Measurements from ENCODE around the gene URI1. TPM values are rescaled to one million over a fixed set of nuclear protein-coding genes. Genes with fewer than 3 reads are reported as not detected.
"Not testable (repeated sequence)": the region's sequence is repeated elsewhere in the genome, so short reads cannot be mapped to it uniquely, and the experiment has no call there.

The URI1 gene
- total RNA-seq, 1 experiment from 2014 or later = 31.0 TPM

GRCh38 chr19:29963576-29963975 is 21.5 kb downstream of the URI1 start:
- Histone ChIP-seq H3K4me2 (ENCODE audit: low read length) (no peak overlapping the region), H3K27me3 (ENCODE audit: low read length) (no peaks in the 10 kb centered on the region), H3K4me1 (ENCODE audit: insufficient read depth, low read length) (peaks cover 23% of the 10 kb centered on the region), H3K9me2 (replicated peaks; ENCODE audit: low read length) (no peaks in the 10 kb centered on the region), H3K79me2 (ENCODE audit: low read length) (peaks cover 92% of the 10 kb centered on the region), H3K9me3 (ENCODE audit: low read length) (no peaks in the 10 kb centered on the region), H2AFZ (ENCODE audit: low read length) (no peak overlapping the region), H3F3A (ENCODE audit: low read length, unreplicated experiment) (no peaks in the 10 kb centered on the region), H3K4me3 (ENCODE audit: low read length) (no peak overlapping the region), H3K27ac (ENCODE audit: low read length) (no peak overlapping the region), H3K9ac (ENCODE audit: low read length) (no peak overlapping the region), H4K20me1 (ENCODE audit: low read length) (peaks cover 20% of the 10 kb centered on the region), H3K36me3 (ENCODE audit: low read depth, low read length) (no peaks in the 10 kb centered on the region)
- DNase-seq (no peak), ATAC-seq (no peak)
- ChIA-PET CTCF (no interaction called here), POLR2A (ENCODE audit: unreplicated experiment) (no interaction called here)
- no TSS peak for BruUV-seq (replicated peaks)
- intact Hi-C loops (cut with micrococcal nuclease) = no loop called here
- TF ChIP-seq EZH2phosphoT487 (IDR thresholded peaks at IDR 0.05; ENCODE audit: borderline replicate concordance, low read length) (no peak), EZH2 (IDR thresholded peaks at IDR 0.05; ENCODE audit: low read length, unreplicated experiment) (no peak), CTCF (conservative IDR thresholded peaks at IDR 0.05; ENCODE audit: low read depth, low read length) (no peak)

GRCh38 chr19:29964171-29964570 is 22.1 kb downstream of the URI1 start:
- H3K9ac ChIP-seq (ENCODE audit: low read length) = no peak overlapping the region
- no peaks in the 10 kb centered on the region for H3K27me3 ChIP-seq (ENCODE audit: low read length)
- peaks cover 20% of the 10 kb centered on the region for H4K20me1 ChIP-seq (ENCODE audit: low read length)
- no peak overlapping the region for H3K4me2 ChIP-seq (ENCODE audit: low read length)
- POLR2A ChIA-PET (ENCODE audit: unreplicated experiment) = no interaction called here
- H3K9me3 ChIP-seq (ENCODE audit: low read length) = no peaks in the 10 kb centered on the region
- no peaks in the 10 kb centered on the region for H3K36me3 ChIP-seq (ENCODE audit: low read depth, low read length)
- peaks cover 92% of the 10 kb centered on the region for H3K79me2 ChIP-seq (ENCODE audit: low read length)
- H3K9me2 ChIP-seq (replicated peaks; ENCODE audit: low read length) = no peaks in the 10 kb centered on the region
- no peak overlapping the region for H3K4me3 ChIP-seq (ENCODE audit: low read length)
- TF ChIP-seq EZH2phosphoT487 (IDR thresholded peaks at IDR 0.05; ENCODE audit: borderline replicate concordance, low read length) (no peak), CTCF (conservative IDR thresholded peaks at IDR 0.05; ENCODE audit: low read depth, low read length) (no peak), EZH2 (IDR thresholded peaks at IDR 0.05; ENCODE audit: low read length, unreplicated experiment) (no peak)
- peaks cover 23% of the 10 kb centered on the region for H3K4me1 ChIP-seq (ENCODE audit: insufficient read depth, low read length)
- no peaks in the 10 kb centered on the region for H3F3A ChIP-seq (ENCODE audit: low read length, unreplicated experiment)
- no peak overlapping the region for H3K27ac ChIP-seq (ENCODE audit: low read length)
- no peak for DNase-seq
- BruUV-seq (replicated peaks) = no TSS peak
- ATAC-seq = no peak
- no peak overlapping the region for H2AFZ ChIP-seq (ENCODE audit: low read length)
- intact Hi-C loops (cut with micrococcal nuclease) = no loop called here
- CTCF ChIA-PET = no interaction called here

GRCh38 chr19:29965492-29965891 is 23.5 kb downstream of the URI1 start:
- no peaks in the 10 kb centered on the region for H3K27me3 ChIP-seq (ENCODE audit: low read length)
- no peaks in the 10 kb centered on the region for H3K9me2 ChIP-seq (replicated peaks; ENCODE audit: low read length)
- peaks cover 16% of the 10 kb centered on the region; the same call in 1 of the 2 replicates for H4K20me1 ChIP-seq (ENCODE audit: low read length)
- intact Hi-C loops (cut with micrococcal nuclease) = loop anchor here (1.0 kb wide), 1 partner anchor 65 kb away; no protein-coding TSS in a partner anchor
- DNase-seq = peak; percentile 66
- CTCF ChIA-PET = no interaction called here
- no peak overlapping the region for H3K9ac ChIP-seq (ENCODE audit: low read length)
- ATAC-seq = peak; percentile 88
- H3K27ac ChIP-seq (ENCODE audit: low read length) = peak overlapping the region; percentile 38
- no TSS peak for BruUV-seq (replicated peaks)
- no peaks in the 10 kb centered on the region for H3K9me3 ChIP-seq (ENCODE audit: low read length)
- H3K4me3 ChIP-seq (ENCODE audit: low read length) = peak overlapping the region; percentile 42; the same call in 1 of the 2 replicates
- H3K4me2 ChIP-seq (ENCODE audit: low read length) = peak overlapping the region; percentile 73
- H3K36me3 ChIP-seq (ENCODE audit: low read depth, low read length) = no peaks in the 10 kb centered on the region
- H2AFZ ChIP-seq (ENCODE audit: low read length) = no peak overlapping the region
- no peak for TF ChIP-seq EZH2phosphoT487 (IDR thresholded peaks at IDR 0.05; ENCODE audit: borderline replicate concordance, low read length)
- no peak for TF ChIP-seq CTCF (conservative IDR thresholded peaks at IDR 0.05; ENCODE audit: low read depth, low read length)
- no peaks in the 10 kb centered on the region for H3F3A ChIP-seq (ENCODE audit: low read length, unreplicated experiment)
- peaks cover 92% of the 10 kb centered on the region for H3K79me2 ChIP-seq (ENCODE audit: low read length)
- POLR2A ChIA-PET (ENCODE audit: unreplicated experiment) = no interaction called here
- H3K4me1 ChIP-seq (ENCODE audit: insufficient read depth, low read length) = peaks cover 23% of the 10 kb centered on the region

- H3K9me3 ChIP-seq (ENCODE audit: low read length); H3F3A ChIP-seq (ENCODE audit: low read length, unreplicated experiment); H3K9me2 ChIP-seq (replicated peaks; ENCODE audit: low read length); BruUV-seq (replicated peaks); H3K4me3 ChIP-seq (ENCODE audit: low read length); H3K9ac ChIP-seq (ENCODE audit: low read length); H2AFZ ChIP-seq (ENCODE audit: low read length); H3K27me3 ChIP-seq (ENCODE audit: low read length); POLR2A ChIA-PET (ENCODE audit: unreplicated experiment); DNase-seq; intact Hi-C loops (cut with micrococcal nuclease); H3K36me3 ChIP-seq (ENCODE audit: low read depth, low read length); ATAC-seq: not testable (repeated sequence)
- Histone ChIP-seq H3K4me2 (ENCODE audit: low read length) (peak overlapping the region; percentile 73), H3K4me1 (ENCODE audit: insufficient read depth, low read length) (peaks cover 23% of the 10 kb centered on the region), H3K79me2 (ENCODE audit: low read length) (peaks cover 93% of the 10 kb centered on the region), H4K20me1 (ENCODE audit: low read length) (peaks cover 20% of the 10 kb centered on the region; the same call in 1 of the 2 replicates), H3K27ac (ENCODE audit: low read length) (peak overlapping the region; percentile 32; the same call in 1 of the 2 replicates)
- CTCF ChIA-PET = interaction anchor here (0.6 to 0.7 kb wide), 2 partner anchors 199 to 298 kb away, joined by 3 to 6 read pairs; no protein-coding TSS in a partner anchor
Measured at GRCh38 chr19:29966142-29966541, 24.1 kb downstream of the URI1 start.
